Activated T-helper 1 cell treated with anti-CD3 and anti-CD28 coated beads, Interleukin-12 subunit alpha, Interleukin-12 subunit beta, Interleukin-2, Interleukin-4 antibody, amounts not matched to agents 30 ng/mL and 10 ng/mL and 1 ng/mL, durations not matched to agents 14 hours and 24 hours and 36 hours (primary cell): ENCODE data around the gene AUTS2. TPM values are rescaled to one million over a fixed set of nuclear protein-coding genes. Genes with fewer than 3 reads are reported as not detected.

Experiments
- DNase-seq: peaks from one replicate; pipeline ENCODE4 v3.0.0; 2021; ENCODE audit warnings: low spot score
- H3K27ac Mint-ChIP-seq: one replicate; pipeline ENCODE4 v1.8.0; 2021; ENCODE audit warnings: mild to moderate bottlenecking, mixed read lengths
- H3K27me3 Mint-ChIP-seq: one replicate; pipeline ENCODE4 v1.8.0; 2022; ENCODE audit warnings: mild to moderate bottlenecking, moderate library complexity, mixed read lengths; ENCODE audit not compliant: insufficient read depth
- H3K36me3 Mint-ChIP-seq: one replicate; pipeline ENCODE4 v1.8.0; 2021; ENCODE audit warnings: low read depth, mixed read lengths
- H3K4me1 Mint-ChIP-seq: one replicate; pipeline ENCODE4 v1.8.0; 2021; ENCODE audit warnings: low read depth, mixed read lengths
- H3K4me3 Mint-ChIP-seq: one replicate; pipeline ENCODE4 v1.8.0; 2021; ENCODE audit warnings: mild to moderate bottlenecking, moderate library complexity, mixed read lengths
- H3K9me3 Mint-ChIP-seq: one replicate; pipeline ENCODE4 v1.8.0; 2021; ENCODE audit warnings: mixed read lengths
- intact Hi-C: fragments of 100-400 bp; cut with micrococcal nuclease; formaldehyde crosslinking; loops from one replicate; pipeline ENCODE4 v1.15.1; 2024
- total RNA-seq: library from RNA; stranded (reverse); gene quantifications from 2 replicates; pipeline ENCODE4 v1.2.3, GENCODE V29; 2022

The AUTS2 gene
- total RNA-seq, 1 donor from 2014 or later = 2.7 TPM

- Mint-ChIP-seq H3K4me1 (peaks cover 5% of the 10 kb centered on the region), H3K27me3 (no peaks in the 10 kb centered on the region), H3K36me3 (no peaks in the 10 kb centered on the region), H3K4me3 (no peak overlapping the region), H3K27ac (no peak overlapping the region), H3K9me3 (peaks cover 3% of the 10 kb centered on the region)
- DNase-seq = no peak
- intact Hi-C loops = no loop called here
Measured at GRCh38 chr7:69761290-69761922, 163.1 kb downstream of the AUTS2 start.

- peaks cover 3% of the 10 kb centered on the region for H3K9me3 Mint-ChIP-seq
- DNase-seq = no peak
- H3K4me3 Mint-ChIP-seq = no peak overlapping the region
- H3K27ac Mint-ChIP-seq = no peak overlapping the region
- intact Hi-C loops = no loop called here
- no peaks in the 10 kb centered on the region for H3K36me3 Mint-ChIP-seq
- peaks cover 5% of the 10 kb centered on the region for H3K4me1 Mint-ChIP-seq
- H3K27me3 Mint-ChIP-seq = no peaks in the 10 kb centered on the region
Measured at GRCh38 chr7:69762821-69763352, 164.6 kb downstream of the AUTS2 start.

DNA sequence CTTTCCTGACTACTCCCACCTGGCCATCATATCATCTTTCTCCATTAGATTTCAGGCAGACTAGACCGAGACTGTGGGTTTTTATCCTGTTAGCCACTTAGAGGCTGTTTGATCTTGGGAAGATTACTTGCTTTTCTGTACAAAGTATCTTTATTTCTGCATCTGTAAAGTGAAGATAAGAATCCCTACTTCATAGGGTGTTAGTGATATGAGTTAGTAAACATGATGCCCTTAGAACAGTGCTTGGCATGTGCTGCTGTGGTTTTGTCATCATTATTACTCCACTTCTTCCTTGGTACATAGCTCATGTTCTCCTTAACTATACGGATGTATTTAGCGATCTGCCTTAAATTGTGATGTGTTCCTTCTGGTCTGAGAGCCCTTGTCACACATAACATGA lies 165.2 kb downstream of the AUTS2 start:
- Mint-ChIP-seq H3K4me1 (peaks cover 5% of the 10 kb centered on the region), H3K4me3 (no peak overlapping the region), H3K27ac (no peak overlapping the region), H3K9me3 (peaks cover 3% of the 10 kb centered on the region), H3K27me3 (no peaks in the 10 kb centered on the region), H3K36me3 (no peaks in the 10 kb centered on the region)
- intact Hi-C loops = no loop called here
- no peak for DNase-seq

- Mint-ChIP-seq H3K27ac (no peak overlapping the region), H3K9me3 (peaks cover 3% of the 10 kb centered on the region), H3K36me3 (no peaks in the 10 kb centered on the region), H3K4me1 (peaks cover 5% of the 10 kb centered on the region), H3K27me3 (no peaks in the 10 kb centered on the region), H3K4me3 (no peak overlapping the region)
- no peak for DNase-seq
- intact Hi-C loops = no loop called here
Measured at GRCh38 chr7:69764147-69764546, 165.9 kb downstream of the AUTS2 start.

DNA sequence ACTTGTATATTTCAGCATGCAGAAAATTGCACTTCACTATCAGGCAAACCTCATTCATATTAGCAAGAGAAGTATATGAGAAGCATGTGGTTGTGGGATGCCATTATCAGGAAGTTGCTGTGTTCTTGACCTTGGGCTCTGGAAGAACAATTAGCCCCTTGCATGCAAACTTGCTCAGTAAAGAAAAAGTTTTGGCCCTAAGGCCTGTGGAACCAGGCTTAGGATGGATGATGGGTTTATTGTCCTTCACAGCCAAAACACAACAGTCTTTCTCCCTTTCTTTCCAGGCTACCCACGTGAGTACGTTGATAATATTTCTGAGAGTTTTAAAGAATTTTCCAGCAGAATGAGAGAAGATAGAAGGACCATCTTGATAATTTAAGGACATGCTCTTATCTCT lies 166.4 kb downstream of the AUTS2 start:
- no peaks in the 10 kb centered on the region for H3K36me3 Mint-ChIP-seq
- peaks cover 5% of the 10 kb centered on the region for H3K4me1 Mint-ChIP-seq
- peaks cover 3% of the 10 kb centered on the region for H3K9me3 Mint-ChIP-seq
- no peak overlapping the region for H3K4me3 Mint-ChIP-seq
- DNase-seq = no peak
- intact Hi-C loops = no loop called here
- no peak overlapping the region for H3K27ac Mint-ChIP-seq
- H3K27me3 Mint-ChIP-seq = no peaks in the 10 kb centered on the region

GRCh38 chr7:69765879-69766278 lies 167.6 kb downstream of the AUTS2 start:
- intact Hi-C loops = no loop called here
- H3K4me1 Mint-ChIP-seq = peaks cover 5% of the 10 kb centered on the region
- H3K27me3 Mint-ChIP-seq = no peaks in the 10 kb centered on the region
- DNase-seq = no peak
- peaks cover 3% of the 10 kb centered on the region for H3K9me3 Mint-ChIP-seq
- no peak overlapping the region for H3K4me3 Mint-ChIP-seq
- H3K27ac Mint-ChIP-seq = no peak overlapping the region
- no peaks in the 10 kb centered on the region for H3K36me3 Mint-ChIP-seq

GRCh38 chr7:69768986-69769595 lies 170.8 kb downstream of the AUTS2 start:
- DNase-seq = no peak
- H3K9me3 Mint-ChIP-seq = peaks cover 3% of the 10 kb centered on the region
- intact Hi-C loops = no loop called here
- H3K27me3 Mint-ChIP-seq = no peaks in the 10 kb centered on the region
- H3K27ac Mint-ChIP-seq = no peak overlapping the region
- peaks cover 5% of the 10 kb centered on the region for H3K4me1 Mint-ChIP-seq
- H3K36me3 Mint-ChIP-seq = no peaks in the 10 kb centered on the region
- no peak overlapping the region for H3K4me3 Mint-ChIP-seq

DNA sequence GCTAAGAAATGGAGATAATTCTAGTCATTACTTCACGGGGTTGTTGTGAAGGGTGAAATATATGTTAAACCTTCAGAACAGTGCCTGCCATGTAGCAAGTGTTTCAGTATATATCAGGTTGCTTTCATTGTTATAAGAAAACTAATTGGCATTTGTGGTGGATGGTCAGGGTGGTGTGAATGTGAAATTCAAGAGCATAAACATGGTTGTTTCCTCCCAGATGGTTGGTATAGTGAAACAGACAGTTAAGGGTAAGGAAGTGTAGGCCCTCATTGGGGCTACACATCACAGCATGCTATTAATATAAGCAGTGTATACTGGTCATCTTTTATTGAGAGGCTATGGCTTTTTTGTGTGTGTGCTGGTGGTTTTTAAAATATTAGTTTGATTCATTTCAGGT lies 171.6 kb downstream of the AUTS2 start:
- Mint-ChIP-seq H3K4me3 (no peak overlapping the region), H3K27ac (no peak overlapping the region), H3K4me1 (peaks cover 5% of the 10 kb centered on the region), H3K36me3 (no peaks in the 10 kb centered on the region), H3K27me3 (no peaks in the 10 kb centered on the region), H3K9me3 (peaks cover 3% of the 10 kb centered on the region)
- no peak for DNase-seq
- intact Hi-C loops = no loop called here

DNA sequence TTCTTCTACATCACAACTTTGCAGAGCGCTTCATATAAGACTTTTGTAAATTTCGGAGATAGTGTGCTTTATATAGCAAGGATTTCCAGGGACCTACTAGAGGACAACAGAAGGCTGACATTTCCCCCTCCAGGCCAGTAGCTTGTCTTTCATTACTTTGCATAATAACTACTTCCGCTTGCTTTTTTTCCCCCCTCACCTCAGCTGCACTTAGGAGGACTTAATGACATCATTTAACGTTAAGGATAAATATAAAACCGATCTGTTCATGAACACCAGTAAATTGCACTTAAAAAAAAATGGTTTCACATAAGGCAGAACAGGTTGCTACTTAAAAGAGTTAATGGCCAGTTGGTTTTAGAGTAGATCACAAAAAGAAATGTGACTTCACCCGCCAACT lies 172.3 kb downstream of the AUTS2 start:
- peaks cover 5% of the 10 kb centered on the region for H3K4me1 Mint-ChIP-seq
- no peaks in the 10 kb centered on the region for H3K36me3 Mint-ChIP-seq
- H3K27ac Mint-ChIP-seq = no peak overlapping the region
- intact Hi-C loops = no loop called here
- H3K4me3 Mint-ChIP-seq = no peak overlapping the region
- no peaks in the 10 kb centered on the region for H3K27me3 Mint-ChIP-seq
- DNase-seq = no peak
- peaks cover 3% of the 10 kb centered on the region for H3K9me3 Mint-ChIP-seq

DNA sequence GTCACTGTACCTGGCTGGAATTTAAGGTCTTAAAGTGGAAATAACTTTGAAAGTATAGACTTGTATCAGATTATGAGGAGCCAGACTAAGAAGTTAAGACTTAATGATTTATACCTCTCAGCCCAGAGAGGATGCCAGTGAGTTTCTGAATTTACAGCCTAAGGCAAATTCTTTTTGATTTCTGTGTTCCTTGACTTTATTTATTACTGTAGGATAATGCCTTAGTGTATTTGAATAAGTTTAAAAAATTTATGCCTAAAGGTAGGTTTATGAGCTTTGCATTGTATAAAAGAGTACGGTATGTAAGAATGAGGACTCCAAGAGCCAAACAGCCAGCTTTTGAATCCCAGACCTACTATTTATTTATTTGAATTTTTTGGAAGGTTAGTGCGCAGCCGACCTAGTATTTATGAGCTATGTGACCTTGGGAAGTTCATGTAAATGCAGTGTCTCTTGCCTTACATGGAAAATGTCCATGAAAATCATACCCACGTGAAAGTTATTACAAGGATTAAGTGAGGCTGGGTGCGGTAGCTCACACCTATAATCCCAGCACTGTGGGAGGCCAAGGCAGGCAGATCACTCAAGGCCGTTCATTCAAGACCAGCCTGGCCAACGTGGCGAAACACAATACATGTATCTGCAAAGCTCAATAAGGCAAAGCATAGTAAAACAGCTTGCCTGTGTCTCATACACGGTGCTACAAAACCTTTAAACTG lies 174.6 kb downstream of the AUTS2 start:
- H3K27me3 Mint-ChIP-seq = no peaks in the 10 kb centered on the region
- intact Hi-C loops = no loop called here
- H3K9me3 Mint-ChIP-seq = no peaks in the 10 kb centered on the region
- no peak overlapping the region for H3K27ac Mint-ChIP-seq
- H3K4me3 Mint-ChIP-seq = no peak overlapping the region
- no peaks in the 10 kb centered on the region for H3K4me1 Mint-ChIP-seq
- no peaks in the 10 kb centered on the region for H3K36me3 Mint-ChIP-seq
- no peak for DNase-seq

GRCh38 chr7:69773535-69774225 lies 175.4 kb downstream of the AUTS2 start:
- no peaks in the 10 kb centered on the region for H3K4me1 Mint-ChIP-seq
- intact Hi-C loops = no loop called here

GRCh38 chr7:69775231-69775771 lies 177.0 kb downstream of the AUTS2 start:
- H3K27ac Mint-ChIP-seq = no peak overlapping the region
- no peak overlapping the region for H3K4me3 Mint-ChIP-seq
- H3K4me1 Mint-ChIP-seq = no peaks in the 10 kb centered on the region
- no peaks in the 10 kb centered on the region for H3K27me3 Mint-ChIP-seq
- DNase-seq = no peak
- H3K9me3 Mint-ChIP-seq = no peaks in the 10 kb centered on the region
- no peaks in the 10 kb centered on the region for H3K36me3 Mint-ChIP-seq
- intact Hi-C loops = no loop called here

More at GRCh38 chr7:69773535-69774225, 175.4 kb downstream of the AUTS2 start:
- Mint-ChIP-seq H3K9me3 (no peaks in the 10 kb centered on the region), H3K27ac (no peak overlapping the region), H3K27me3 (no peaks in the 10 kb centered on the region), H3K36me3 (no peaks in the 10 kb centered on the region), H3K4me3 (no peak overlapping the region)
- DNase-seq = no peak
